SW 1271 (cell line): Measurements from ENCODE around the gene ACADSB.

ENCODE experiments used
- DNase-seq, 2 experiments: peaks; one replicate each; lab custom pipeline; 2025; lab: John Stamatoyannopoulos, UW

The ACADSB gene

GRCh38 chr10:123008355-123009104, at the start of gene ACADSB, which contains the start of gene IKZF5:
Gene ACADSB, plus strand, starts transcription at chr10:123009006. Its CDS starts 24 bp downstream, at chr10:123009030.
Gene IKZF5, minus strand, starts transcription at chr10:123008795. Its CDS starts 10,170 bp downstream, at chr10:122998625.
- peak; percentile 84 to 90 for DNase-seq

- no peak for DNase-seq
Measured at GRCh38 chr10:122962405-122962804, 46.4 kb upstream of the ACADSB start.

GRCh38 chr10:122966879-122967278, 41.9 kb upstream of the ACADSB start:
- DNase-seq: no peak

DNA sequence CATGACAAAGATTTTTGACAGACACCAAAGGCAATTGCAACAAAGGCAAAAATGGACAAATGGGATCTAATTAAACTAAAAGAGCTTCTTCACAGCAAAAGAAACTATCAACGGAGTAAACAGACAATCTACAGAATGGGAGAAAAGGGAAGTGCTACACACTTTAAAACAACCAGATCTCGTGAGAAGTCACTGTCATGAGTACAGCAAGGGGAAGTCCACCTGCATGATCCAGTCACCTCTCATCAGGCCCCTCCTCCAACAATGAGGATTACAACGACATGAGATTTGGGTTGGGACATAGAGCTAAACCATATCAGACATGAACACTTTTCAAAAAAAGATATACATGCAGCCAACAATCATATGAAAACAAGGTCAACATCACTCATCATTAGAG, 40.1 kb upstream of the ACADSB start:
- no peak for DNase-seq

DNA sequence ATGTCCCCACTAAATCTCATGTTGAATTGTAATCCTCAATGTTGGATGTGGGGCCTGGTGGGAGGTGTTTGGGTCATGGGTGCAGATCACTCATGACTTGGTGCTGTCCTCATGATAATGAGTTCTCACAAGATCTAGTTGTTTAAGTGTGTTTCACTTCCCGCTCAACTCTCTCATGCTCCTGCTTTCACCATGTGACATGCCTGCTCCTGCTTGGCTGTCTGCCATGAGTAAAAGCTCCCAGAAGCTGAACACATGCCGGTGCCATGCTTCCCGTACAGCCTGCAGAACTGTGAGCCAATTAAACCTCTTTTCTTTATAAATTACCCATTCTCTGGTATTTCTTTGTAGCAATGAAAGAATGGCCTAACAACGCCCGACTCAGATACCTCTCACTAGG, 34.8 kb upstream of the ACADSB start:
- no peak for DNase-seq

DNA sequence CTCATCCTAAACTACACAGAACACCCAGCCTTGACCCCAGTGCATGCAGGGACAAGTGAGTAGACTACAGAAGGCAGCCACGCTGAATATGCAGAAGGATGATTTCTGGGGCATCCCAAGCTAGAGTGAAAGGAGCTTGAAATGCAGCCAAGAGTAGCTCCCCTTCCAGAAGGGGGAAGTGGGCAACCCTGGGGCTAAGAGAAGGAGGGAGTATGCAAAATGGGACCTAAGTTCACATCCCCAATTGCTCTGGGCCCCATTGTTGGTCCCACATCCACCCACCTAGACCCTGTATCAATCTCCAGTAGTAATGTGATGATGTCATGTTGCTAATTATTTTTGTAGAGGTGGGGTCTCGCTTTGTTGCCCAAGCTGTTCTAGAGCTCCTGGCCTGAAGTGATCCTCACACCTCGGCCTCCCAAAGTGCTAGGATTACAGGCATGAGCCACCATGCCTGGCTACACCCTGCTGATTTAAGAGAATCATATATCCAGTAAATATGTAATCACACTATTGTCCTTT, 34.2 kb upstream of the ACADSB start:
- DNase-seq: no peak

DNA sequence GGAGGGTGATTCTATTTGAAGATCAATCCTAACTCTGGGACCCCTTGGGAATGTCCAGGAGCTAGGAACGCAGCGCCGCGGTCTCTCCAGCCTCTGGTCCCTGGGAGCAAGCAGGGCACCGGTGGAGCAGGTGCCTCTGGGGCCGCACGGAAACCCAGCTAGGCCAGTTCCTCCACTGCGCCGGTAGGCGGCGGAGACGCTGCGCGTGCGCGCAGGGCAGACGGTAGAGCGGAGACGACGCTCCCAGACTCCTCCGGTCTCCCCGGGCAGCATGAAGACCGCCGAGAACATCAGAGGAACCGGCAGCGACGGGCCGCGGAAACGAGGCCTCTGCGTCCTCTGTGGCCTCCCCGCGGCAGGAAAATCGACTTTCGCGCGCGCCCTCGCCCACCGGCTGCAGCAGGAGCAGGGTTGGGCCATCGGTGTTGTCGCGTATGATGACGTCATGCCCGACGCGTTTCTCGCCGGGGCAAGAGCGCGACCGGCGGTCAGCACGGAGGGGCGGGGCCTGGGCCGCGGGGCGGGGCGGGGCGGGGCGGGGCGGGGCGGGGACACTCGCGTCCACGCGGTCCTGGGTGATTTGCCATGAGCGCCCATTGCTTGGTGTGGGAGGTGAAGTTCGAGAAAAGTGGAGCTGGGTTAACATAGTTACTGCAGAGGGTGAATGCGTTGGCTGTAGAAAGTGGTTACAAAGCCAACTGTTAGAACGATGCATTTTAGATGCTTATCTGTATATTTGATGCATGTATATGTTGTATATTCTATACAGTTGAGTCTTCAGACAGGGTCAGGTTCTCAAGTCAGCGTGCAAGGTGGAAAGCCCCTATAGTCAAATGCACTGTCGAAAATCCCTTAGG, 28.4 kb upstream of the ACADSB start, which contains the start of gene PSTK:
PSTK (plus strand) TSS at position 193 of the 857 bp plus-strand sequence; CDS start at position 272, 79 bp downstream.
- peak; percentile 26 to 77 for DNase-seq

DNA sequence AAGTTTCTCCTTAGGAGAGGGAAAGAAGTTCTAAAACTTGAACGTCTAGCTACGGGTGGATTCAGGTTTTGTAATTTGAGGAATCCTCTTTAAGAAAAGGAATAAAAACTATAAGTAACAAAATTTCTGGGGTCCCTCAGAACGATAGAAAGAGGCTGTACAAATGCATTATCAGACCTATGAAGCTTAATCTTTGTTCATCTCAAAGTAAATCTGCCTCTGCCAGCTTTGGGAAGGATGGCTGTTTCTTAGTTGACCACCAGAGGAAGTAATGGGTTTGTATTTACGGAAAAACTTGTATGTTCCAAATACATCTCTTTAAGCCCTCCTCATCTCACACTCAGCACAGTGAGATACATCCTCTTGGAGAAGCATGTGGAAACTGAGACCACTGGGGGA, 27.7 kb upstream of the ACADSB start:
- DNase-seq: peak in 1 of 2 experiments; percentile 48

DNA sequence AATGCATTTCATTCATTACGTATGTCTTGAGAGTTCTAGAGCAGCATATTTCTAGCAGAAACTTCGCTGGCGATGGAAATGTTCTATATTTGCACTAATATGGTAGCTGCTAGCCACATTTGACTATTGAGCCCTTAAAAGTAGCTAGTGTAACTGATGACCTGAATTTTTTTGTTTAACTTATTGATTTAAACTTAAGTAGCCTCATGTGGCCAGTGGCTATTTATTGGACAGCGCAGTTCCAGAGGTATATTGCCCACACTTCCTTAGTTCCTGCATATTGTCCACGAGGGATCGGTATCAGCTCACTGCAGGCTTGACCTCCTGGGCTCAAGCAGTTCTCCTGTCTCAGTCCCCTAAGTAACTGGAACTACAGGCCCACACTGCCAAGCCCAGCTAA, 24.9 kb upstream of the ACADSB start:
- no peak for DNase-seq

DNA sequence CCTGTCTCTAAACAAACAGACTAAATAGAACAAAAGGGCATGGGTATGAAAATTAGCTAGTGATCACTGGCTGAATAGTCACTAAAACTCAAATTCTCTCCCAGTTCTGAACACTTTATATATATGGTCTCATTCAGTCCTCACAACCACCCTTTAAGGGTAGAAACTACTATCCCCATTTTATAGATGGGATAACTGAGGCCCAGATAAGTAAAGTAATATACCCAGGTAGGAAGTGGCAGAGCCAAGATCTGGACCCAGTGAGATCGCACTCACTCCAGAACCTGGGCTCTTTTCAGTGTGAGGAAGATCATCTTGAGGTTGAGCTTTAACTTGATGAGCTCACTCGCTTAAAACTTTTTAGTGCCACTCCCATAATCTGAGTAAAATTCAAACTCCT, 24.1 kb upstream of the ACADSB start:
- no peak for DNase-seq

DNA sequence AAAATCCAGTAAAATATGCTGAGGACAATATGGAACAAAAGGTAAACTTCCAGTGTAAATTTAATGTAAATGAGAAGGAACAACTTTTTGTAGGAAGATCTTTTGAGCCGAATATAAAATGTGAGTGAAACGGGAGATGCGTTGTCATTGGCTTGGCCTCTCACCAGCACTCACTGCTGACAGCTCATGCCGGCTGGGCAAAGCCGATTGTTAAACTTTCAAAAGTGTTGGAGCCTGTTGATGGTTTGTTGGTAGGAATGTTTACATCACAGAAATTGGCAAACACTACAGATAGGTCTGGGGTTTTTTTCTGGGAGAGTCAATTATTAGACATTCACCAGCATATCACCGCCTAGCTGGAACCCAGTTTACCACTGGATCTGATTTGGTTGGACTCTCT, 22.5 kb upstream of the ACADSB start:
- DNase-seq: no peak

GRCh38 chr10:122988501-122988900, 20.3 kb upstream of the ACADSB start:
- no peak for DNase-seq

- DNase-seq: no peak
Measured at GRCh38 chr10:122990278-122990677, 18.5 kb upstream of the ACADSB start.

DNA sequence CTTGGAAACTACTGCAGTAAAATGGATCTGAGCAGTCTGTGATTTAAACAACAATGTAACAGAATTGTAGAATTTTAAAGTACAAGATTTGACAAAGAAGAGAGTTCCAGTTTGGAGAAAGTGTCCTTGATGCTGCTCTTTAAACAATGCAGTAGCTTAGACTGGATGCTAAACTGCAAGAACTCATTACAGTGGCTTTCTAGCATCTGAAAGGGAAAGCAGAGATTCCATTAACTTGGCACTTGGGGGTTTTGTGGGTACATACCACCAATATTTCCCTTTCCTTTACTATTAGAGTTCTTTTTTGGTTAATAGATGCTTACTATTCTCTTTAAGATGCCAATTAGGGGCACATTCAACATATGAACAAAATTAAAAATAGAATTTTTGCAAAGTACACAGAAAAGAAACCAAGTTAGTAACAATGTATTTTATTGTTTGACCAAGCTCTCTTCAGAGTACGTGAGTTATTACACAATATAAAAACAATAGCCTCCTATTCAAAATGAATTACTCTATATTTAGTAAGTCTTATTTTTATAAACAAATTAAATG, 16.7 kb upstream of the ACADSB start:
- DNase-seq: no peak

DNA sequence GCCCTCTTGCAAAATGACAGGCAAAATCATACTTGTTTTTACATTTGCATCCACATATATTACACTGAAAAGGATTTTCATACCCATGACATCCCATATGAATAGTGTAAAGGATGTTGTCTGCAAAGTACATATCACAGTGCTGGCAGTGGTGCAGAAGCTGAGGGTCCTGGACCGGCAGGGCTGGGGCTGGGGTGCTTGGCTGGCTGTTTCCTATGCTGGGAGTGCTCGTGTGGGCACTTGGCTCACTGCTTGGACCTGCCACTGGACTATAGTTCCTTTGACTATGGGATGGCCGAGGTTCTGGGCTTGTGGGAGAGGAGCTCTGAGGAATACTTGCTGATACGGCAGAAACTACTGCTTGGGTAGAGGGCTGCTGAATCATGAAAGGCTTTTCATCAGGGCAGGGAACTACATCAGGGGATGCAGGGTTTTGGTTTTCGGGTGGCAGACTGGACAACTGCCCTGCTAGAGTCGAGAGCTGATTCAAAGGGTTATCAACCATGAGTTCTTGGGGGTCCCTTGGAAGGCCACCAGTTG, 14.9 kb upstream of the ACADSB start:
- no peak for DNase-seq

- DNase-seq: no peak
Measured at GRCh38 chr10:122995936-122996335, 12.9 kb upstream of the ACADSB start.

- no peak for DNase-seq
Measured at GRCh38 chr10:122997864-122998263, 10.9 kb upstream of the ACADSB start.

- DNase-seq: no peak
Measured at GRCh38 chr10:122998360-122998917, 10.4 kb upstream of the ACADSB start.

DNA sequence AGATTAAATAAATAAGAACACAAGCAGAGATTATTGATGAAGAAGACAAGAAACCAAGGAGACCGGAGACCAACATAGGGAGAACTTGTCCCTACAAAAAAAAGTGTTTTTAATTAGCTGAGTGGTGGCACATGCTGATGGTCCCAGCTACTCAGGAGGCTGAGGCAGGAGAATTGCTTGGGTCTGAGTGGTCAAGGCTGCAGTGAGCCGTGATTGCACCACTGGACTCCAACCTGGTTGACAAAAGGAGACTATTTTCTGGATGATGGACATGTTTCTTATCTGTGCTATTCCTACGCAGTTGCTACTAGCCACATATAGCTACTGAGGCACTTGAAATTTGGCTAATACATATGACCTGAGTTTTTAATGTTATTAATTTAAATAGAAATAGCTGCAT, 9.9 kb upstream of the ACADSB start:
- no peak for DNase-seq

DNA sequence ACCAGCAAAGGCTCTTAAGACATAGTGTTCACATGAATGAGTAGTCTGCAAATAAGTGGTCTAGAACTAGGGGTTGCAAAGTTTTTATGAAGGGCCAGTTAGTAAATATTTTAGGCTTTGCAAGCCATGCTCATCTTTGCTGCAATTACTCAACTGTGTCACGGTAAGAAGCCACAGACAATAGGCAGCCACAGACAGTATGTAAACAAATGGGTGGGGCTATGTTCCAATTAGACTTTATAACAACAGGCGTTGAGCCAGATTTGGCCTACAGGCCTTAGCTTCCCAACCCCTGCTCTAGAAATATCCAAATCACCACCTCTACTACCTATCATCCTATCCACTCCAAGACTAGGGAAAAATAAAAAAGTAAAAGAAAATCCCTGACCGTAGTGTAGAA, 9.5 kb upstream of the ACADSB start:
- DNase-seq: no peak

GRCh38 chr10:123000155-123000554, 8.7 kb upstream of the ACADSB start:
- no peak for DNase-seq

- no peak for DNase-seq
Measured at GRCh38 chr10:123001370-123001769, 7.4 kb upstream of the ACADSB start.
